ENCODE data around the gene DBN1. TPM values are rescaled to one million over a fixed set of nuclear protein-coding genes. Genes with fewer than 3 reads are reported as not detected.

DBN1 gene
- total and polyA plus RNA-seq, 2 experiments from 2014 or later, result 106 to 290 TPM

GRCh38 chr5:177504086-177505056 lies 30.9 kb upstream of the DBN1 start (continued):
- TF ChIP-seq, protein P1, sequence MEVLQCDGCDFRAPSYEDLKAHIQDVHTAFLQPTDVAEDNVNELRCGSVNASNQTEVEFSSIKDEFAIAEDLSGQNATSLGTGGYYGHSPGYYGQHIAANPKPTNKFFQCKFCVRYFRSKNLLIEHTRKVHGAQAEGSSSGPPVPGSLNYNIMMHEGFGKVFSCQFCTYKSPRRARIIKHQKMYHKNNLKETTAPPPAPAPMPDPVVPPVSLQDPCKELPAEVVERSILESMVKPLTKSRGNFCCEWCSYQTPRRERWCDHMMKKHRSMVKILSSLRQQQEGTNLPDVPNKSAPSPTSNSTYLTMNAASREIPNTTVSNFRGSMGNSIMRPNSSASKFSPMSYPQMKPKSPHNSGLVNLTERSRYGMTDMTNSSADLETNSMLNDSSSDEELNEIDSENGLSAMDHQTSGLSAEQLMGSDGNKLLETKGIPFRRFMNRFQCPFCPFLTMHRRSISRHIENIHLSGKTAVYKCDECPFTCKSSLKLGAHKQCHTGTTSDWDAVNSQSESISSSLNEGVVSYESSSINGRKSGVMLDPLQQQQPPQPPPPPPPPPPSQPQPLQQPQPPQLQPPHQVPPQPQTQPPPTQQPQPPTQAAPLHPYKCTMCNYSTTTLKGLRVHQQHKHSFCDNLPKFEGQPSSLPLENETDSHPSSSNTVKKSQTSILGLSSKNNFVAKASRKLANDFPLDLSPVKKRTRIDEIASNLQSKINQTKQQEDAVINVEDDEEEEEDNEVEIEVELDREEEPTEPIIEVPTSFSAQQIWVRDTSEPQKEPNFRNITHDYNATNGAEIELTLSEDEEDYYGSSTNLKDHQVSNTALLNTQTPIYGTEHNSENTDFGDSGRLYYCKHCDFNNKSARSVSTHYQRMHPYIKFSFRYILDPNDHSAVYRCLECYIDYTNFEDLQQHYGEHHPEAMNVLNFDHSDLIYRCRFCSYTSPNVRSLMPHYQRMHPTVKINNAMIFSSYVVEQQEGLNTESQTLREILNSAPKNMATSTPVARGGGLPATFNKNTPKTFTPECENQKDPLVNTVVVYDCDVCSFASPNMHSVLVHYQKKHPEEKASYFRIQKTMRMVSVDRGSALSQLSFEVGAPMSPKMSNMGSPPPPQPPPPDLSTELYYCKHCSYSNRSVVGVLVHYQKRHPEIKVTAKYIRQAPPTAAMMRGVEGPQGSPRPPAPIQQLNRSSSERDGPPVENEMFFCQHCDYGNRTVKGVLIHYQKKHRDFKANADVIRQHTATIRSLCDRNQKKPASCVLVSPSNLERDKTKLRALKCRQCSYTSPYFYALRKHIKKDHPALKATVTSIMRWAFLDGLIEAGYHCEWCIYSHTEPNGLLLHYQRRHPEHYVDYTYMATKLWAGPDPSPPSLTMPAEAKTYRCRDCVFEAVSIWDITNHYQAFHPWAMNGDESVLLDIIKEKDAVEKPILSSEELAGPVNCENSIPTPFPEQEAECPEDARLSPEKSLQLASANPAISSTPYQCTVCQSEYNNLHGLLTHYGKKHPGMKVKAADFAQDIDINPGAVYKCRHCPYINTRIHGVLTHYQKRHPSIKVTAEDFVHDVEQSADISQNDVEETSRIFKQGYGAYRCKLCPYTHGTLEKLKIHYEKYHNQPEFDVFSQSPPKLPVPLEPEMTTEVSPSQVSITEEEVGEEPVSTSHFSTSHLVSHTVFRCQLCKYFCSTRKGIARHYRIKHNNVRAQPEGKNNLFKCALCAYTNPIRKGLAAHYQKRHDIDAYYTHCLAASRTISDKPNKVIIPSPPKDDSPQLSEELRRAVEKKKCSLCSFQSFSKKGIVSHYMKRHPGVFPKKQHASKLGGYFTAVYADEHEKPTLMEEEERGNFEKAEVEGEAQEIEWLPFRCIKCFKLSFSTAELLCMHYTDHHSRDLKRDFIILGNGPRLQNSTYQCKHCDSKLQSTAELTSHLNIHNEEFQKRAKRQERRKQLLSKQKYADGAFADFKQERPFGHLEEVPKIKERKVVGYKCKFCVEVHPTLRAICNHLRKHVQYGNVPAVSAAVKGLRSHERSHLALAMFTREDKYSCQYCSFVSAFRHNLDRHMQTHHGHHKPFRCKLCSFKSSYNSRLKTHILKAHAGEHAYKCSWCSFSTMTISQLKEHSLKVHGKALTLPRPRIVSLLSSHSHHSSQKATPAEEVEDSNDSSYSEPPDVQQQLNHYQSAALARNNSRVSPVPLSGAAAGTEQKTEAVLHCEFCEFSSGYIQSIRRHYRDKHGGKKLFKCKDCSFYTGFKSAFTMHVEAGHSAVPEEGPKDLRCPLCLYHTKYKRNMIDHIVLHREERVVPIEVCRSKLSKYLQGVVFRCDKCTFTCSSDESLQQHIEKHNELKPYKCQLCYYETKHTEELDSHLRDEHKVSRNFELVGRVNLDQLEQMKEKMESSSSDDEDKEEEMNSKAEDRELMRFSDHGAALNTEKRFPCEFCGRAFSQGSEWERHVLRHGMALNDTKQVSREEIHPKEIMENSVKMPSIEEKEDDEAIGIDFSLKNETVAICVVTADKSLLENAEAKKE (CRISPR knock-in tag; IDR thresholded peaks at IDR 0.05), result no peak
- TF ChIP-seq EZH2 (IDR thresholded peaks at IDR 0.05; ENCODE audit: low read depth, unreplicated experiment) (no peak), ZNF114 (CRISPR knock-in tag; IDR thresholded peaks at IDR 0.05) (no peak), STAT1 (IDR thresholded peaks at IDR 0.05; ENCODE audit: unreplicated experiment) (no peak), EZH2phosphoT487 (IDR thresholded peaks at IDR 0.05; ENCODE audit: unreplicated experiment) (no peak)

DNA sequence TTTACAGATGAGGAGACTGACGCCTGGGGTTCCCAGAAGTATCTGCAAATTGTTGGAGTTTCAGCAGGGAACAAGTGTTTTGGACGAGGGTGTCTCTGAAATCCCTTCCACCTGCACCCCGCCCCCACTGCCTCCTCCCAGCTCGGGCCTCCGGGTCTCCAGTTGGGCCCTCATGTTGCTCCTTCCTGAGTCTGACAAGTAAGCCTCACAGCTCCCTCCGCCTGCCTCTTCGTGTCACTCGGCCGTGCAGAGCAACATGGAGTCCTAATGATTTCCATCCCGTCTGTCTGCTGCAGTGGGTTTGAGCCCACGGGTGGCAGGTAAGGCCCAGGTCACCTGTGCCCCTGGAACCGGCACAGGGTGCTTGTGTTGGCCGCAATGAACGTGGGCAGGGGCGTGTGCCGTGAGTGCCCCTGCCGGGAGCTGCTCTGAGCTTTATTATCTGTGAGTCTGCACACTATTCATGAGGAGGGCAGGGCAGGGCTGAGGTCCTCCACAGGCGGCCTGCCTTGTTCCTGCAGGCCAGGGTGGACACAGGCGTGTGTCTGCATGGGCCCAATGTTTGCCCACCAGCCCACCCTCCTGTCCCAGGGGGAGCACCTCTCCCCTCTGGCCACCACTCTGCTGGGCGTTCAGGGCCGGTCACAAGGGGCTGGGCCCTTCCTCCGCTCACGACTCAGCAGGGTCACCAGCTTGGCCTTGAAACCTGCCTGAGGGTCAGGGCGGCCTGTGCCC lies 30.1 kb upstream of the DBN1 start:
- Histone ChIP-seq H3K27me3 (ENCODE audit: insufficient read depth) (peaks cover 19% of the 10 kb centered on the region), H3K27ac (ENCODE audit: low read depth) (no peak overlapping the region), H3K4me3 (no peak overlapping the region), H3K36me3 (ENCODE audit: insufficient read depth) (no peaks in the 10 kb centered on the region), H4K20me1 (replicated peaks; ENCODE audit: insufficient read depth) (no peaks in the 10 kb centered on the region), H2AFZ (no peak overlapping the region), H3K79me2 (replicated peaks; ENCODE audit: insufficient read depth) (no peaks in the 10 kb centered on the region), H3K9me2 (ENCODE audit: insufficient read depth) (no peaks in the 10 kb centered on the region), H3K4me2 (no peak overlapping the region), H3K4me1 (ENCODE audit: insufficient read depth) (peaks cover 19% of the 10 kb centered on the region), H3F3A (replicated peaks; ENCODE audit: low read depth) (peaks cover 11% of the 10 kb centered on the region; the same call in 1 of the 2 replicates)
- ATAC-seq, result no peak
- Mint-ChIP-seq H3K4me1 (peaks cover 24% of the 10 kb centered on the region), H3K27ac (no peak overlapping the region), H3K36me3 (ENCODE audit: low read depth) (peaks cover 15% of the 10 kb centered on the region), H3K4me3 (no peak overlapping the region), H3K9me3 (no peaks in the 10 kb centered on the region), H3K27me3 (ENCODE audit: insufficient read depth, low read depth, poor library complexity) (peaks cover 23% of the 10 kb centered on the region)
- no peak for DNase-seq (ENCODE audit: low spot score)
- TF ChIP-seq CREB1 (CRISPR knock-in tag; IDR thresholded peaks at IDR 0.05; ENCODE audit: low read depth) (no peak), POLR2AphosphoS5 (IDR thresholded peaks at IDR 0.05; ENCODE audit: low read depth) (no peak)
- TF ChIP-seq, protein P2, sequence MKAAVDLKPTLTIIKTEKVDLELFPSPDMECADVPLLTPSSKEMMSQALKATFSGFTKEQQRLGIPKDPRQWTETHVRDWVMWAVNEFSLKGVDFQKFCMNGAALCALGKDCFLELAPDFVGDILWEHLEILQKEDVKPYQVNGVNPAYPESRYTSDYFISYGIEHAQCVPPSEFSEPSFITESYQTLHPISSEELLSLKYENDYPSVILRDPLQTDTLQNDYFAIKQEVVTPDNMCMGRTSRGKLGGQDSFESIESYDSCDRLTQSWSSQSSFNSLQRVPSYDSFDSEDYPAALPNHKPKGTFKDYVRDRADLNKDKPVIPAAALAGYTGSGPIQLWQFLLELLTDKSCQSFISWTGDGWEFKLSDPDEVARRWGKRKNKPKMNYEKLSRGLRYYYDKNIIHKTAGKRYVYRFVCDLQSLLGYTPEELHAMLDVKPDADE (IDR thresholded peaks at IDR 0.05), result no peak
